Suprapubic skin (tissue), 3 donors: ENCODE results near the gene EPN2.

Experiments used
- CTCF ChIP-seq, 2 donors: fragments of 200-600 bp in 1 of 2; fragments of 450-650 bp in 1 of 2; sonication (generic) in 1 of 2; IDR thresholded peaks; one replicate each; pipeline ENCODE4 v1.5.1; 2016 to 2019; ENCODE audit warnings: antibody characterized with exemption in 2 of 2, mild to moderate bottlenecking in 1 of 2, moderate library complexity in 1 of 2
- EP300 ChIP-seq: sonication (generic); formaldehyde crosslinking; IDR thresholded peaks from one replicate; pipeline ENCODE4 v1.6.1; 2017; ENCODE audit warnings: antibody characterized with exemption

GRCh38 chr17:19322861-19323260, 85.7 kb downstream of the EPN2 start:
- TF ChIP-seq CTCF (IDR thresholded peaks at IDR 0.05) (no peak), EP300 (no peak)
